A673 (cell line): ENCODE measurements around the gene SHE. TPM values are rescaled to one million over a fixed set of nuclear protein-coding genes. Genes with fewer than 3 reads are reported as not detected.

ENCODE experiments used
- BruUV-seq: library from RNA; stranded (reverse); fragments of 400-500 nt; replicated peaks from 2 replicates; lab custom pipeline; 2021; lab: Mats Ljungman, UMichigan
- CTCF ChIA-PET: fragments of 300-600 bp; sonication (Branson Sonifier 250); formaldehyde crosslinking; loops from one replicate; lab custom pipeline; 2022; ENCODE audit warnings: antibody characterized with exemption; lab: Charles Lee
- POLR2A ChIA-PET: fragments of 300-600 bp; sonication (Branson Sonifier 250); formaldehyde crosslinking; loops from one replicate; lab custom pipeline; 2022; ENCODE audit warnings: antibody characterized with exemption; ENCODE audit not compliant: low non-redundant PET; lab: Charles Lee
- DNase-seq: peaks from one replicate; pipeline ENCODE4 v3.0.0-alpha.2; 2015; ENCODE audit warnings: low spot score
- H3K27ac ChIP-seq: fragments of 200-600 bp; sonication (generic); 2 replicates; pipeline ENCODE4 v1.5.1; 2016; ENCODE audit warnings: mixed run types, low read depth, mild to moderate bottlenecking, mixed read lengths, antibody characterized with exemption, low read length; ENCODE audit not compliant: poor library complexity, severe bottlenecking
- H3K27me3 ChIP-seq: fragments of 200-600 bp; sonication (generic); replicated peaks from 2 replicates; pipeline ENCODE4 v1.6.1; 2017; ENCODE audit warnings: mixed run types, low read depth, mild to moderate bottlenecking, mixed read lengths, antibody characterized with exemption, low read length; ENCODE audit not compliant: insufficient read depth, poor library complexity
- H3K36me3 ChIP-seq: fragments of 200-600 bp; sonication (generic); 2 replicates; pipeline ENCODE4 v1.6.1; 2016; ENCODE audit warnings: mixed run types, mild to moderate bottlenecking, mixed read lengths, antibody characterized with exemption, low read length; ENCODE audit not compliant: insufficient read depth, poor library complexity, severe bottlenecking
- H3K4me1 ChIP-seq: fragments of 200-600 bp; sonication (generic); 2 replicates; pipeline ENCODE4 v1.6.1; 2017; ENCODE audit warnings: mixed run types, mild to moderate bottlenecking, mixed read lengths, antibody characterized with exemption, low read length; ENCODE audit not compliant: insufficient read depth, poor library complexity, severe bottlenecking
- H3K4me3 ChIP-seq: fragments of 200-600 bp; sonication (generic); 2 replicates; pipeline ENCODE4 v1.5.1; 2016; ENCODE audit warnings: low read depth, mixed run types, mild to moderate bottlenecking, mixed read lengths, low read length; ENCODE audit not compliant: poor library complexity, severe bottlenecking
- H3K9me3 ChIP-seq: fragments of 200-600 bp; sonication (generic); 2 replicates; pipeline ENCODE4 v1.6.1; 2016; ENCODE audit warnings: mixed run types, low read depth, mild to moderate bottlenecking, mixed read lengths, antibody characterized with exemption, low read length; ENCODE audit not compliant: poor library complexity, severe bottlenecking
- CTCF ChIP-seq: fragments of 300-800, 200-600 bp; sonication (generic); conservative IDR thresholded peaks from 2 replicates; pipeline ENCODE4 v1.5.1; 2017; ENCODE audit warnings: low read depth, mild to moderate bottlenecking, antibody characterized with exemption, low read length, moderate library complexity, mixed read lengths
- EZH2 ChIP-seq: fragments of 200-600 bp; sonication (generic); IDR thresholded peaks from 2 replicates; pipeline ENCODE4 v1.6.1; 2017; ENCODE audit warnings: borderline replicate concordance, low read depth, mild to moderate bottlenecking, mixed read lengths, antibody characterized with exemption, low read length; ENCODE audit not compliant: poor library complexity, severe bottlenecking
- intact Hi-C: fragments of 100-400 bp; cut with micrococcal nuclease; formaldehyde crosslinking; loops from one replicate; pipeline ENCODE4 v1.10.0; 2022; ENCODE audit not compliant: unreplicated experiment
- total RNA-seq: library from RNA; stranded (reverse); gene quantifications from 2 replicates; pipeline ENCODE4 v1.2.3, GENCODE V29; 2021

The SHE gene
- total RNA-seq, 1 experiment from 2014 or later: 0.04 TPM

GRCh38 chr1:154435599-154436200 lies 66.5 kb downstream of the SHE start:
- intact Hi-C loops: no loop called here
- TF ChIP-seq EZH2: no peak
- TF ChIP-seq CTCF: no peak
- ChIA-PET CTCF (no interaction called here), POLR2A (no interaction called here)
- Histone ChIP-seq H3K27me3 (no peaks in the 10 kb centered on the region), H3K27ac (no peak overlapping the region), H3K36me3 (no peaks in the 10 kb centered on the region), H3K4me1 (no peaks in the 10 kb centered on the region), H3K9me3 (no peaks in the 10 kb centered on the region), H3K4me3 (no peak overlapping the region)
- BruUV-seq: no TSS peak
- no peak for DNase-seq

- Histone ChIP-seq H3K27ac (no peak overlapping the region), H3K27me3 (no peaks in the 10 kb centered on the region), H3K9me3 (no peaks in the 10 kb centered on the region), H3K4me3 (no peak overlapping the region), H3K4me1 (no peaks in the 10 kb centered on the region), H3K36me3 (no peaks in the 10 kb centered on the region)
- DNase-seq: peak; percentile 36
- BruUV-seq: no TSS peak
- POLR2A ChIA-PET: interaction anchor here (0.5 kb wide), 1 partner anchor 29 kb away, joined by 4 read pairs; no protein-coding TSS in a partner anchor
- CTCF ChIA-PET: interaction anchor here (0.6 kb wide), 1 partner anchor 89 kb away, joined by 3 read pairs; no protein-coding TSS in a partner anchor
- intact Hi-C loops: no loop called here
- no peak for TF ChIP-seq EZH2
Observed at GRCh38 chr1:154434346-154435085, 67.7 kb downstream of the SHE start.

GRCh38 chr1:154433161-154433764 lies 68.9 kb downstream of the SHE start:
- H3K36me3 ChIP-seq: no peaks in the 10 kb centered on the region
- H3K4me3 ChIP-seq: no peak overlapping the region
- intact Hi-C loops: no loop called here
- no peaks in the 10 kb centered on the region for H3K9me3 ChIP-seq
- no peak for DNase-seq
- no peaks in the 10 kb centered on the region for H3K4me1 ChIP-seq
- CTCF ChIA-PET: no interaction called here
- H3K27ac ChIP-seq: no peak overlapping the region
- no peaks in the 10 kb centered on the region for H3K27me3 ChIP-seq
- POLR2A ChIA-PET: no interaction called here
- TF ChIP-seq EZH2 (no peak), CTCF (no peak)
- no TSS peak for BruUV-seq
